ENCODE measurements around the gene WDR64.

DNA sequence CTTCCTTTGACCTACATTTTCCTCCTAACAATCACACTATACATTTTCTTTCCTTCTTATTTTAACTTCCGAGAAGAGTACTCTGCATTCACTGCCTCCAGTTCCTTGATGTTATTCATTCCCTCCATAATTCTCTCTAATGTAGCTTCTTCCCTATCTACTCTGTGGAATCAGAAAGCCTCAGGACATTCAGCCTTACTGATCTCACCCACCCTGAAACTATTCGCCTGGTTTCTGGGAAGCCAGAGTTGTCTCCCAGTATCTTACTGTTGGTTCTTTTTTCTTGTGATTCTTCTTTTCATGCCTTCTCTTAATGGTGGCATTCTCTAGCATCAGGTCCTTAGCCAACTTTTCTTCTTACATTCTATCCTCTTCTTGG lies 45.5 kb downstream of the WDR64 start:
- TF ChIP-seq, protein P1, sequence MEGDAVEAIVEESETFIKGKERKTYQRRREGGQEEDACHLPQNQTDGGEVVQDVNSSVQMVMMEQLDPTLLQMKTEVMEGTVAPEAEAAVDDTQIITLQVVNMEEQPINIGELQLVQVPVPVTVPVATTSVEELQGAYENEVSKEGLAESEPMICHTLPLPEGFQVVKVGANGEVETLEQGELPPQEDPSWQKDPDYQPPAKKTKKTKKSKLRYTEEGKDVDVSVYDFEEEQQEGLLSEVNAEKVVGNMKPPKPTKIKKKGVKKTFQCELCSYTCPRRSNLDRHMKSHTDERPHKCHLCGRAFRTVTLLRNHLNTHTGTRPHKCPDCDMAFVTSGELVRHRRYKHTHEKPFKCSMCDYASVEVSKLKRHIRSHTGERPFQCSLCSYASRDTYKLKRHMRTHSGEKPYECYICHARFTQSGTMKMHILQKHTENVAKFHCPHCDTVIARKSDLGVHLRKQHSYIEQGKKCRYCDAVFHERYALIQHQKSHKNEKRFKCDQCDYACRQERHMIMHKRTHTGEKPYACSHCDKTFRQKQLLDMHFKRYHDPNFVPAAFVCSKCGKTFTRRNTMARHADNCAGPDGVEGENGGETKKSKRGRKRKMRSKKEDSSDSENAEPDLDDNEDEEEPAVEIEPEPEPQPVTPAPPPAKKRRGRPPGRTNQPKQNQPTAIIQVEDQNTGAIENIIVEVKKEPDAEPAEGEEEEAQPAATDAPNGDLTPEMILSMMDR (IDR thresholded peaks at IDR 0.05): no peak
- TF ChIP-seq POLR2A (IDR thresholded peaks at IDR 0.05; ENCODE audit: low read length) (no peak), ZNF302 (CRISPR knock-in tag; IDR thresholded peaks at IDR 0.05) (no peak), EHMT2 (IDR thresholded peaks at IDR 0.05; ENCODE audit: low read depth) (no peak), SREBF2 (IDR thresholded peaks at IDR 0.05) (no peak), HDAC2 (IDR thresholded peaks at IDR 0.05) (no peak), EP300 (IDR thresholded peaks at IDR 0.05) (no peak), ESRRA (IDR thresholded peaks at IDR 0.05; ENCODE audit: borderline replicate concordance, low read length) (no peak), CBX8 (IDR thresholded peaks at IDR 0.05) (no peak), NR3C1 (IDR thresholded peaks at IDR 0.05) (no peak)
- TF ChIP-seq, protein P2, sequence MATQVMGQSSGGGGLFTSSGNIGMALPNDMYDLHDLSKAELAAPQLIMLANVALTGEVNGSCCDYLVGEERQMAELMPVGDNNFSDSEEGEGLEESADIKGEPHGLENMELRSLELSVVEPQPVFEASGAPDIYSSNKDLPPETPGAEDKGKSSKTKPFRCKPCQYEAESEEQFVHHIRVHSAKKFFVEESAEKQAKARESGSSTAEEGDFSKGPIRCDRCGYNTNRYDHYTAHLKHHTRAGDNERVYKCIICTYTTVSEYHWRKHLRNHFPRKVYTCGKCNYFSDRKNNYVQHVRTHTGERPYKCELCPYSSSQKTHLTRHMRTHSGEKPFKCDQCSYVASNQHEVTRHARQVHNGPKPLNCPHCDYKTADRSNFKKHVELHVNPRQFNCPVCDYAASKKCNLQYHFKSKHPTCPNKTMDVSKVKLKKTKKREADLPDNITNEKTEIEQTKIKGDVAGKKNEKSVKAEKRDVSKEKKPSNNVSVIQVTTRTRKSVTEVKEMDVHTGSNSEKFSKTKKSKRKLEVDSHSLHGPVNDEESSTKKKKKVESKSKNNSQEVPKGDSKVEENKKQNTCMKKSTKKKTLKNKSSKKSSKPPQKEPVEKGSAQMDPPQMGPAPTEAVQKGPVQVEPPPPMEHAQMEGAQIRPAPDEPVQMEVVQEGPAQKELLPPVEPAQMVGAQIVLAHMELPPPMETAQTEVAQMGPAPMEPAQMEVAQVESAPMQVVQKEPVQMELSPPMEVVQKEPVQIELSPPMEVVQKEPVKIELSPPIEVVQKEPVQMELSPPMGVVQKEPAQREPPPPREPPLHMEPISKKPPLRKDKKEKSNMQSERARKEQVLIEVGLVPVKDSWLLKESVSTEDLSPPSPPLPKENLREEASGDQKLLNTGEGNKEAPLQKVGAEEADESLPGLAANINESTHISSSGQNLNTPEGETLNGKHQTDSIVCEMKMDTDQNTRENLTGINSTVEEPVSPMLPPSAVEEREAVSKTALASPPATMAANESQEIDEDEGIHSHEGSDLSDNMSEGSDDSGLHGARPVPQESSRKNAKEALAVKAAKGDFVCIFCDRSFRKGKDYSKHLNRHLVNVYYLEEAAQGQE (IDR thresholded peaks at IDR 0.05): no peak
- TF ChIP-seq, protein P3, sequence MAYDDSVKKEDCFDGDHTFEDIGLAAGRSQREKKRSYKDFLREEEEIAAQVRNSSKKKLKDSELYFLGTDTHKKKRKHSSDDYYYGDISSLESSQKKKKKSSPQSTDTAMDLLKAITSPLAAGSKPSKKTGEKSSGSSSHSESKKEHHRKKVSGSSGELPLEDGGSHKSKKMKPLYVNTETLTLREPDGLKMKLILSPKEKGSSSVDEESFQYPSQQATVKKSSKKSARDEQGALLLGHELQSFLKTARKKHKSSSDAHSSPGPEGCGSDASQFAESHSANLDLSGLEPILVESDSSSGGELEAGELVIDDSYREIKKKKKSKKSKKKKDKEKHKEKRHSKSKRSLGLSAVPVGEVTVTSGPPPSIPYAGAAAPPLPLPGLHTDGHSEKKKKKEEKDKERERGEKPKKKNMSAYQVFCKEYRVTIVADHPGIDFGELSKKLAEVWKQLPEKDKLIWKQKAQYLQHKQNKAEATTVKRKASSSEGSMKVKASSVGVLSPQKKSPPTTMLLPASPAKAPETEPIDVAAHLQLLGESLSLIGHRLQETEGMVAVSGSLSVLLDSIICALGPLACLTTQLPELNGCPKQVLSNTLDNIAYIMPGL (CRISPR knock-in tag; IDR thresholded peaks at IDR 0.05; ENCODE audit: borderline replicate concordance): no peak
- TF ChIP-seq, protein P4, sequence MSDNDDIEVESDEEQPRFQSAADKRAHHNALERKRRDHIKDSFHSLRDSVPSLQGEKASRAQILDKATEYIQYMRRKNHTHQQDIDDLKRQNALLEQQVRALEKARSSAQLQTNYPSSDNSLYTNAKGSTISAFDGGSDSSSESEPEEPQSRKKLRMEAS (IDR thresholded peaks at IDR 0.05): no peak

Data from A549 (cell line).